Cardiac muscle cell (in vitro differentiated cells and primary cell): Measurements from ENCODE around the gene GPR37. TPM values are rescaled to one million over a fixed set of nuclear protein-coding genes. Genes with fewer than 3 reads are reported as not detected.

ENCODE experiments used
- DNase-seq, 2 donors: peaks; one replicate each; pipeline versions ENCODE4 v3.0.0 to v3.0.0-alpha.2; 2010 to 2017; ENCODE audit warnings: low read depth in 1 of 2, low spot score in 1 of 2
- H3K27ac ChIP-seq: fragments of 200-600 bp; sonication (generic); 2 replicates; pipeline ENCODE4 v1.5.1; 2016
- H3K27me3 ChIP-seq: fragments of 200-600 bp; sonication (generic); 2 replicates; pipeline ENCODE4 v1.6.0; 2016; ENCODE audit warnings: control low read depth
- H3K36me3 ChIP-seq: fragments of 200-600 bp; sonication (generic); 2 replicates; pipeline ENCODE4 v1.5.1; 2016; ENCODE audit warnings: control low read depth
- H3K4me1 ChIP-seq: fragments of 200-600 bp; sonication (generic); 2 replicates; pipeline ENCODE4 v1.8.1; 2017; ENCODE audit warnings: low read depth, mild to moderate bottlenecking, mixed run types
- H3K4me3 ChIP-seq: fragments of 200-600 bp; sonication (generic); 2 replicates; pipeline ENCODE4 v1.5.1; 2016; ENCODE audit warnings: mild to moderate bottlenecking
- H3K9me3 ChIP-seq: fragments of 200-600 bp; sonication (generic); 2 replicates; pipeline ENCODE4 v1.5.1; 2017; ENCODE audit warnings: low read depth, mild to moderate bottlenecking, control low read depth
- polyA plus RNA-seq: library from polyadenylated mRNA; unstranded; fragments of >200 nt; fragmentation: Nextera tagmentation; extraction: Ambion mirVana; gene quantifications from 2 replicates; pipeline ENCODE4 v1.2.1, GENCODE V29; 2016
- total RNA-seq: library from RNA; depleted of rRNA; stranded (reverse); fragments of >200 nt; gene quantifications from 2 replicates; pipeline ENCODE4 v1.2.3, GENCODE V29; 2016
- TF ChIP-seq, protein P1 (sequence below): IDR thresholded peaks from 2 replicates; pipeline ENCODE4 v1.5.1; 2012; ENCODE audit warnings: low read depth, mild to moderate bottlenecking, low read length

Gene GPR37
- total and polyA plus RNA-seq, 2 experiments from 2014 or later, result 8.6 to 15.9 TPM

- Histone ChIP-seq H3K36me3 (no peaks in the 10 kb centered on the region), H3K4me3 (no peak overlapping the region), H3K9me3 (no peaks in the 10 kb centered on the region), H3K27ac (no peak overlapping the region), H3K27me3 (no peaks in the 10 kb centered on the region), H3K4me1 (peaks cover 9% of the 10 kb centered on the region)
- TF ChIP-seq, protein P1, sequence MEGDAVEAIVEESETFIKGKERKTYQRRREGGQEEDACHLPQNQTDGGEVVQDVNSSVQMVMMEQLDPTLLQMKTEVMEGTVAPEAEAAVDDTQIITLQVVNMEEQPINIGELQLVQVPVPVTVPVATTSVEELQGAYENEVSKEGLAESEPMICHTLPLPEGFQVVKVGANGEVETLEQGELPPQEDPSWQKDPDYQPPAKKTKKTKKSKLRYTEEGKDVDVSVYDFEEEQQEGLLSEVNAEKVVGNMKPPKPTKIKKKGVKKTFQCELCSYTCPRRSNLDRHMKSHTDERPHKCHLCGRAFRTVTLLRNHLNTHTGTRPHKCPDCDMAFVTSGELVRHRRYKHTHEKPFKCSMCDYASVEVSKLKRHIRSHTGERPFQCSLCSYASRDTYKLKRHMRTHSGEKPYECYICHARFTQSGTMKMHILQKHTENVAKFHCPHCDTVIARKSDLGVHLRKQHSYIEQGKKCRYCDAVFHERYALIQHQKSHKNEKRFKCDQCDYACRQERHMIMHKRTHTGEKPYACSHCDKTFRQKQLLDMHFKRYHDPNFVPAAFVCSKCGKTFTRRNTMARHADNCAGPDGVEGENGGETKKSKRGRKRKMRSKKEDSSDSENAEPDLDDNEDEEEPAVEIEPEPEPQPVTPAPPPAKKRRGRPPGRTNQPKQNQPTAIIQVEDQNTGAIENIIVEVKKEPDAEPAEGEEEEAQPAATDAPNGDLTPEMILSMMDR, result no peak
- DNase-seq, result no peak
Measured at GRCh38 chr7:124796771-124797170, 31.2 kb upstream of the GPR37 start.

GRCh38 chr7:124792696-124793095 is 27.1 kb upstream of the GPR37 start:
- Histone ChIP-seq H3K9me3 (no peaks in the 10 kb centered on the region), H3K27me3 (no peaks in the 10 kb centered on the region), H3K36me3 (no peaks in the 10 kb centered on the region), H3K4me3 (no peak overlapping the region), H3K27ac (no peak overlapping the region), H3K4me1 (no peaks in the 10 kb centered on the region)
- no peak for DNase-seq
- TF ChIP-seq, protein P1, result no peak

- Histone ChIP-seq H3K4me3 (no peak overlapping the region), H3K36me3 (no peaks in the 10 kb centered on the region), H3K27ac (no peak overlapping the region), H3K9me3 (no peaks in the 10 kb centered on the region), H3K27me3 (no peaks in the 10 kb centered on the region), H3K4me1 (no peaks in the 10 kb centered on the region)
- no peak for DNase-seq
- TF ChIP-seq, protein P1, result no peak
Measured at GRCh38 chr7:124792002-124792401, 26.4 kb upstream of the GPR37 start.

DNA sequence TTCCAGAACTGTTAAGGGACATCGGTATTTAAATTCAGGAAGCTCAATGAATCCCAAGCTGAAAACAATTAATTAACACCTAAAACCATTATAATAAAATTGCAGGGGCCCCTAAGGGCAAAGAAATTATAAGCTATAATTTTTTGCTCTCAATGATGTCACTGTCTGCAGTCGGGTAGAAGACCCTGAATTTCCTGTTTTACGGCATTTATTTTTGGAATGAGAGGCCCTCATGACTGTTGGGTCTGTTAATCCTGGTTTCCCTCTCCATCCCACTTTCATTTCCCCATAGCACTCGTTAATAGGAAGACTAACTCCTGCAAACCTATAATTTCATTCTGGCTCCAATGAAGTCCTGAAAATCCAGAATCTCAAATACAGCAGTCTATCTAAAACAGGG is 25.8 kb upstream of the GPR37 start:
- DNase-seq, result no peak
- TF ChIP-seq, protein P1, result no peak
- H3K27ac ChIP-seq, result no peak overlapping the region
- H3K27me3 ChIP-seq, result no peaks in the 10 kb centered on the region
- H3K36me3 ChIP-seq, result no peaks in the 10 kb centered on the region
- H3K4me1 ChIP-seq, result no peaks in the 10 kb centered on the region
- no peak overlapping the region for H3K4me3 ChIP-seq
- H3K9me3 ChIP-seq, result no peaks in the 10 kb centered on the region

DNA sequence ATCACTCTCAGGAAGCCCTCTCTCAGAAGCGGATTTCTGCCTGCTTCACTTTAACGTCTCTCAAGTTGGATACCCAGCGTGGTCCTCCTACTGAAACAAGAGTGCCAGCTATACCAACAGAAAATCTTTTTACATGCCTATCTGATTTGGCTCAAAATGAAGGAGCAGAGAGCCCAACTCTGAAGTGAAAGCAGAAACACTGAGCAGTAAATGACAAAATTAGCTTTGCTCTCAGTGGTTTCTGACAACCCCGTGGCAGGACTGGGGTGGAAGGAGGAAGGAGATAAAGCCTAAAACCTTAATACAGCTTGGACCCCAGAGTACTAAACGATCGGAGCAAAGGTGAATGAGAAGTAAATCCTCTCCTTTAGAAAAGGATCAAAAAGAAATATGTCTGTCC is 25.1 kb upstream of the GPR37 start:
- Histone ChIP-seq H3K36me3 (no peaks in the 10 kb centered on the region), H3K4me1 (no peaks in the 10 kb centered on the region), H3K4me3 (no peak overlapping the region), H3K9me3 (no peaks in the 10 kb centered on the region), H3K27ac (no peak overlapping the region), H3K27me3 (no peaks in the 10 kb centered on the region)
- no peak for DNase-seq
- TF ChIP-seq, protein P1, result no peak

DNA sequence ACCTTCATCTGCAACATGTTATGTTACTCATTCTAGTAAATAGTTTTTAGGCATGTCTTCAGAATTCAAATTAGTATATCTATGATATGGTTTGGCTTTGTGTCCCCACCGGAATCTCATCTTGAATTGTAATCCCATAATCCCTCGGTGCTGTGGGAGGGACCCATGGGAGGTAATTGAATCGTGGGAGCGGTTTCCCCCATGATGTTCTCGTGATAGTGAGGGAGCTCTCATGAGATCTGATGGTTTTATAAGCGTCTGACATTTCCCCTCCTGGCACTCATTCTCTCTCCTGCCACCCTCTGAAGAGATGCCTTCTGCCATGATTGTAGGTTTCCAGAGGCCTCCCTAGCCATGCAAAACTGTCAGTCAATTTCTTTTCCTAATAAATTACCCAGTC is 20.4 kb upstream of the GPR37 start:
- no peaks in the 10 kb centered on the region for H3K4me1 ChIP-seq
- no peak for DNase-seq
- TF ChIP-seq, protein P1, result no peak
- no peaks in the 10 kb centered on the region for H3K36me3 ChIP-seq
- H3K27ac ChIP-seq, result no peak overlapping the region
- no peaks in the 10 kb centered on the region for H3K9me3 ChIP-seq
- no peaks in the 10 kb centered on the region for H3K27me3 ChIP-seq
- H3K4me3 ChIP-seq, result no peak overlapping the region
